RPMI8226 (cell line): ENCODE results near the gene ABHD11.
A peak's percentile ranks its signal among the peaks of the same experiment; 100 is the strongest.
"Not testable (repeated sequence)": the region's sequence is repeated elsewhere in the genome, so short reads cannot be mapped to it uniquely, and the experiment has no call there.

Source experiments
- DNase-seq: peaks from one replicate; pipeline ENCODE4 v3.0.0-alpha.2; 2015

Gene ABHD11

GRCh38 chr7:73718905-73719805 lies 19.4 kb downstream of the ABHD11 start, which contains the start of gene STX1A:
Gene STX1A (minus strand): TSS chr7:73719669. CDS start chr7:73719631, 38 bp downstream.
- DNase-seq, result peak; percentile 88

- no peak for DNase-seq
Measured at GRCh38 chr7:73718438-73718881, 20.1 kb downstream of the ABHD11 start.

GRCh38 chr7:73717991-73718405 lies 20.6 kb downstream of the ABHD11 start:
- DNase-seq, result no peak

GRCh38 chr7:73717025-73717807 lies 21.4 kb downstream of the ABHD11 start:
- DNase-seq, result no peak

GRCh38 chr7:73716318-73716890 lies 22.2 kb downstream of the ABHD11 start:
- DNase-seq, result no peak

GRCh38 chr7:73715648-73716317 lies 22.8 kb downstream of the ABHD11 start:
- no peak for DNase-seq

GRCh38 chr7:73713319-73713718 lies 25.3 kb downstream of the ABHD11 start:
- not testable (repeated sequence) for DNase-seq

- DNase-seq, result no peak
Measured at GRCh38 chr7:73712773-73713172, 25.8 kb downstream of the ABHD11 start.

GRCh38 chr7:73708961-73709549 lies 29.5 kb downstream of the ABHD11 start:
- no peak for DNase-seq

GRCh38 chr7:73707045-73707631 lies 31.5 kb downstream of the ABHD11 start:
- peak; percentile 92 for DNase-seq

GRCh38 chr7:73706126-73707044 lies 32.2 kb downstream of the ABHD11 start:
- no peak for DNase-seq

- DNase-seq, result no peak
Measured at GRCh38 chr7:73705551-73705920, 33.1 kb downstream of the ABHD11 start.

GRCh38 chr7:73704640-73705550 lies 33.7 kb downstream of the ABHD11 start:
- no peak for DNase-seq

- DNase-seq, result no peak
Measured at GRCh38 chr7:73703757-73704639, 34.6 kb downstream of the ABHD11 start.

- no peak for DNase-seq
Measured at GRCh38 chr7:73703225-73703624, 35.4 kb downstream of the ABHD11 start.

GRCh38 chr7:73702665-73703064 lies 35.9 kb downstream of the ABHD11 start:
- DNase-seq, result no peak

GRCh38 chr7:73702226-73702625 lies 36.4 kb downstream of the ABHD11 start:
- no peak for DNase-seq

GRCh38 chr7:73701357-73701995 lies 37.1 kb downstream of the ABHD11 start:
- peak; percentile 60 for DNase-seq
